Activated CD8-positive, alpha-beta memory T cell treated with anti-CD3 and anti-CD28 coated beads, Interleukin-2, amount 50 U/mL, for 1 hour (primary cell): Measurements from ENCODE around the gene NME7.
"Not testable (repeated sequence)": the region's sequence is repeated elsewhere in the genome, so short reads cannot be mapped to it uniquely, and the experiment has no call there.

Experiments used
- DNase-seq: peaks from one replicate; pipeline ENCODE4 v3.0.0-alpha.2; 2020; ENCODE audit errors: extremely low read depth

Gene NME7

DNA sequence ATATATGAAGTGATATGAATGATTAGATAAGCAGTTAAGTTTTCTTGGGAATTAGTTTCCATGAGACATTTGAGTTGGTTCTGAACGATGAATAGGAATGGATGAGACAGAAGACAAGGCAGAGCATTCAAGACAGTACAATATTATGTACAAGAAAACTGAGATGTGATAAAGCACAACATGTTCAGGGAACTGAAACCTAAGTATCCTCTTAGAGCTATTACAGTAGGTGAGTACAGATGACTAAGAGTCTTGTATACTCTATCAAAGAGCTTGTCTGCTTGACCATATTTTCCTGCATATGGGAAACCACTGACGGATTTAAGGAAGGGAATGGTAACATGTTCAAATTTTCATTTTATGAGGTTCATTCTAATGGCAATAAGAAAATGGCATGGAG is 61.6 kb downstream of the NME7 start:
- no peak for DNase-seq

DNA sequence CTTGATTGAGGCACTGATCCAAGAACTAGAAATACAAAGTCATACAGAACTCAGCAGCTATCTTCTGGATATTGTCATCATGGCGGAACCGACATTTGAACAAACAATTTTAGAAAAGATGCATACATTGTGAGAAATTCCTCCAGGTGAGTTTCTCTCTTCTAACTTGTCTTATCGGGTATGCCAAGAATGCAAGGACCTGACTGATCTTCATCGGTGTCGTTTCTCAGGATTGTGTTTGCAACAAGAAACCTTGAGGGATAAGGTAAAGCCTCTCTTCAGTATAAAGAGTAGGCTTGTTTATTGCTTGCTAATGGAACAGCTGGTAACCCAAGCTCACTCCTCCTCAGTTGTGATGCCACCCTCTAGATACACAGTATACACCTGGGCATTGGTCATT is 62.2 kb downstream of the NME7 start:
- DNase-seq: no peak

DNA sequence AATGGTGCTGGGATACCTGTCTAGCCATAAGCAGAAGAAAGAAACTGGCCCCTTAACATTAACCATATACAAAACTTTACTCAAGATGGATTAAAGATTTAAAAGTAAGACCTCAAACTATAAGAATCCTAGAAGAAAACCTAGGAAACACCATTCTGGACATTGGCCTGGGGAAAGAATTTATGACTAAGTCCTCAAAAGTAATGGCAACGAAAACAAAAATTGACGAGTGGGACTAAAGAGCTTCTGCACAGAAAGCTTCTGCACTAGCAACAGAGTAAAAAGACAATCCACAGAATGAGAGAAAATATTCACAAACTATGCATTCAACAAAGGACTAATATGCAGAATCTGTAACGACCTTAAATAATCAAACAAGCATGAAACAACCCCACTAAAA is 66.7 kb downstream of the NME7 start:
- no peak for DNase-seq

DNA sequence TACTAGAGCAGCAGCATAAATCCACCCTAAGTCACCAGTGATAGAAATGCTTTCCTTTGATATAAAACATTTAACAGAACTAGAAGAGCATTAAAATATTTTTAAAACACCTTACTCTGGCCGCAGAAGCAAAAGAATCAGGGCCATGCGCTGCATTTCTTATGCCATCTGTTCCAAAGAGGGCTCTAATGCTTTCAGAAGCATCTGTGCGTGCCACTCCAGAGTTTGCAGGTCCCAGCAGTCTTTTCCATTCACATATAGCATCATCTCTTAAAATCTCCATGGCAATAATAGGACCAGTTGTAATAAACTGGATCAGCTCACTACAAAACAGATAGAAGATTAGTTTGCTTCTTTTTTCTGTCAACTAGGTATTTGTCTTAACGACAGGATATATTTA is 69.2 kb downstream of the NME7 start:
- DNase-seq: no peak

DNA sequence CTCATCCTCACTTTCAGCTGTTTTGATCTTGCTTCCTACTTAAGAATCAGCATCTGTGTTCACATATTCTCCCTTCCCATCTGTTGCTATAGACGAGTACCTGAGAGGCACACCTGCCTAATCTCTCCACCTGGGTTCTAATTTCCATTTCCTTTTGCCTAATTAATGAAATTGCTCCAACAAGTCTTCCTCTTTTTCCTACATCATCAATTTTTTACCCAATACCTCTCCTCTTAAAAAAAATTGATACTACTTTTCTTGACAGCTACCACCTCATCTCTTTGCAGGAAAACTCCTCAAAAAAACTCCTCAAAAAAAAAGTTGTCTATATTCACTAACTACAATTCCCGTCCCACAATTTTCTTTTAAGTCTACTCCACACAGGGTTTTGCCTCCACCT is 71.8 kb downstream of the NME7 start:
- DNase-seq: no peak

DNA sequence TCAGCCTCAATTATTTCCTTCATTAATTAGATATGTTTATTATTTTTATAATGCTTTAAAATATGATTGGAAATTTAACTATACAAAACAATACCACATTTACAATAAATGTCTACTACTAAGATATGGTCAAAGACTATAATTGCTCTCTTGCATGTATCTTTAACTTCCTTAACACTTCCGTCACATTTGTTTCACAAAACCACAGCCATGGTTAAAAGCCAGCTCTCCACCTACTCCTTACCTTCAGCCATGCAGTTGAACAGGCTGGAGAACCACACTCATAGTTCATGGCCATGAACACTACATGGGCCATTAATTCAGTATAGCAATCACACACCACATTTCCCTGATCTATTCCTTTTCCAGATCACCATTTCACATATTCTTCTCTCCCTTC is 72.2 kb downstream of the NME7 start:
- DNase-seq: no peak

DNA sequence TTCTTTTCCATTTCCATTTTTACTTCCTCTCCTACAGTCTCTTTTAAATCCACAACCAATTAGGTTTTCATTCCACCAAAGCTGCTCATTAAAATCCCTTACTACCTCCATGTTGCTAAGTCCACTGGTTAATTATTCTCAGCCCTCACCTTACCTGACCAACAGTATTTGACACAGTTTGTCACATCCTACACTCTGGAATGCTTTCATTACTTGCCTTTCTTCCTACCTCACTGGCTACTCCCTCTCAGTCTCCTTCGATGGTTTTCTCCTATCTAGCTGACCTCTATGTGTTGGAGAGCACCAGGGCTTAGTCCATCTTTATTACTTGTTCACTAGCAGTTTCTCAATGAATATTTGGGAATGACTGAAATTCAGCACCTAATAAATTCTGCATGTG is 78.6 kb downstream of the NME7 start:
- DNase-seq: no peak

DNA sequence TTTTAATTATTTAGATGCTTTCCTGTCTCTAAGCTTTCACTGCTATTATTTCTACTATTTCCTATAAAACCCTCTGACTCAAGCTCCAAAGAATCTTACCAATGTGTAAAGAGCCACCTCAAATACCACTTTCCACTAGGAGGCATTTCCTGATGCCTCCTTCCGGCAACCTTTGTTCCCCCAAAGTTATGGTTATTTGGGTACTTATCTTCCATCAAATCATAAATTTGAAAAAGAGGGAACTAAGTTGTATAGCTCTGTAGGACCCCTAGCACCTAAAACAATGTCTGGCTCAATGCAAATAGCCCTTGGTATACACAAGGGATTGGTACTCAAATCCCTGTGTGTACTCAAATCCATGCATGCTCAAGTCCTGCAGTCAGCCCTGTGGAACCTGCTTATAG is 79.6 kb downstream of the NME7 start:
- no peak for DNase-seq

- DNase-seq: no peak
Observed at GRCh38 chr1:169287280-169287679, 80.3 kb downstream of the NME7 start.

- DNase-seq: not testable (repeated sequence)
Observed at GRCh38 chr1:169281562-169281961, 86.0 kb downstream of the NME7 start.

GRCh38 chr1:169271098-169271497 is 96.5 kb downstream of the NME7 start:
- no peak for DNase-seq

GRCh38 chr1:169266133-169266532 is 101.5 kb downstream of the NME7 start:
- no peak for DNase-seq

- no peak for DNase-seq
Observed at GRCh38 chr1:169263059-169263458, 104.5 kb downstream of the NME7 start.

DNA sequence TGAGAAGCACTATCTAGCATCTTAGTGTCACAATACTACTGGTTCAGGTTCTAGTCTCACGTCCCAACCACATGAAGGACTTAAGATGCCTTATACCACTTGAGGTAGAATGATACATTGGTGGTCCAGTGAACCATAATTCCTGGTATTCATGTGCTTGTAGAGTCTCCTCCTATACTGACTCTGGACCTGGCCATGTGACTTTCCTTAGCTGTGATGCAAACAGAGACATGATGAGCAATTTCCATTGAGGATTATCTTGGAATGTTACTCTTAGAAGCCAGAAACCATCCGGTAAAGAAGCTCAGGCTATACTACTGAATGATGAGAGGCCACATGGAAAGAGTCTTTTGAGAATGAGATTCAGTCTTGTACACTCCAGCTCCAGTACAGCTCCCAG is 105.7 kb downstream of the NME7 start:
- no peak for DNase-seq

DNA sequence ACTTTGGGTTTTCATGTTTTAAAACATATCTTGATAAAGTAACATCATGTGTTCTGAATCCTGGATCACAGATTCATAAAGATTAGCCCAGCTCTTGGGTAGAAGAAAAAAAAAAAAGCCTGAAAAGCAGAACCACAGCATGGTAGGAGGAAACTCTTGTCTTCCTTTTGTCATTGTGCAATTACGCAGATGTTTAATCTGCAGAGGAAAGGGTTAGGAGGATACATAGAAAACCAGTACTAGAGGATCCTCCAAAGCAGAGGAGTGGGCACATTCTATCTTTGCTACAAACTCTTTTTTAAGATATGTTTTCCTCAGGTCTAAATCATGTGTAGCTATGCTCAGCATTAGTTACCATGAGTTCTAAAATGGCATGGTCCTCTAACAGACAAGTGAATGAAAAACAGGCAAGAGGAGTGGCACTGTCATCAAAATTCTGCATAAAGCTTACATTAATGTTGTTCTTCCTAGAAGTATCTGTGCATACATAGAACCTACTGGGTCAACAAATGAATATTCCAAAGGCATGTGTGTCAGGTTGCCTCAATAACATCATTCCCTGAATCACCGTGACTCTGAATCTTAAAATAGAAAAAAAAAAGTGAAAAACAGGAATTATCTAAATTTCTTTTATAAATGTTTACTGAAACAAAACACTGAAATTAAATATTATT is 107.0 kb downstream of the NME7 start:
- no peak for DNase-seq

DNA sequence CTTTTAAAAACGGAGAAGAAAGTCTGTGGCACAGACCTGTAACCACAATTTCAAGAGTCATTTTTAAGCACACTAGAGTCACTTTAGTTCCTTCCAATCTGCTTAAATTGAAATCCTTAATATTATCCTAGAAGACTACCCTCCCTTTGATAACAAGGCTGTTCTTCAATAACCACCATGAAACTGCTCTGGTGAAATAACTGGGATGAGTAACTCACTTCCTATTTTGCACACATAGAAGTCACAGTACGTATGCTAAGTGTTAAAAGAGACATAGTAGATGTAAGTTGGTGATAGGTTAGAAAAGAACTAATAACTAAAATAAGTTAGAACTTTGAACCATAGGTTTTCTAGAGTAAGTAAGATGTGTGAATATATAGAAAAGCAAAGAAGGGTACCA is 107.8 kb downstream of the NME7 start:
- no peak for DNase-seq

- no peak for DNase-seq
Observed at GRCh38 chr1:169250795-169251194, 116.8 kb downstream of the NME7 start.

GRCh38 chr1:169250022-169250421 is 117.6 kb downstream of the NME7 start:
- no peak for DNase-seq

- DNase-seq: no peak
Observed at GRCh38 chr1:169249611-169250010, 118.0 kb downstream of the NME7 start.

GRCh38 chr1:169245706-169246105 is 121.9 kb downstream of the NME7 start:
- no peak for DNase-seq

GRCh38 chr1:169240449-169241232 is 127.0 kb downstream of the NME7 start:
- no peak for DNase-seq

- DNase-seq: no peak
Observed at GRCh38 chr1:169236880-169237279, 130.7 kb downstream of the NME7 start.

DNA sequence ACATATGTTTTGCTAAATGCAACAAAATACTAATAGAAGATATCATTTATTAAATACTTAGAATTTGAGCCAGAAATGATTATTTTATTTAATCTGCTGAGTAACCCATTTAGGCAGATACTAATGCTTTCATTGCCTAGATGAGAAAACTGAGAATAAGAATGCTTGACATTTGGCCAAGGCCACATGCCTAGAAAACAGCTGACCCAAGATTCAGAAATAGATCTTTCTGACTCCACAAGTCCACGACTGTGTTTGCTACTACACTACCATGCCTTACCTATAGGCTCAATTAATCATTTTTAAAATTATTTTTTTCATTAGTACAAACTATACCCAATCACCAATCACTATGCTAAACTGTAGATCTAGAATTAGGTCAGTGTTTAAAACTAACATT is 131.5 kb downstream of the NME7 start:
- no peak for DNase-seq

- DNase-seq: no peak
Observed at GRCh38 chr1:169235568-169235967, 132.0 kb downstream of the NME7 start.
